ENCODE data around the gene TEK.

Gene TEK

GRCh38 chr9:27149651-27150050 lies 40.6 kb downstream of the TEK start:
- TF ChIP-seq CTCF (IDR thresholded peaks at IDR 0.05; ENCODE audit: unreplicated experiment in 3 of 3) = no peak
- Mint-ChIP-seq H3K36me3 (ENCODE audit: low read depth) (no peaks in the 10 kb centered on the region), H3K9me3 (no peaks in the 10 kb centered on the region), H3K27ac (no peak overlapping the region), H3K27me3 (ENCODE audit: low read depth) (peaks cover 6% of the 10 kb centered on the region), H3K4me3 (no peak overlapping the region), H3K4me1 (peaks cover 12% of the 10 kb centered on the region)

- peaks cover 12% of the 10 kb centered on the region for H3K4me1 Mint-ChIP-seq
- no peaks in the 10 kb centered on the region for H3K36me3 Mint-ChIP-seq (ENCODE audit: low read depth)
- H3K27me3 Mint-ChIP-seq (ENCODE audit: low read depth) = no peaks in the 10 kb centered on the region
- H3K9me3 Mint-ChIP-seq = no peaks in the 10 kb centered on the region
- no peak for TF ChIP-seq CTCF (IDR thresholded peaks at IDR 0.05; ENCODE audit: unreplicated experiment in 3 of 3)
- peak overlapping the region in 2 of 3 experiments; percentile 52 to 58 for H3K27ac Mint-ChIP-seq
- H3K4me3 Mint-ChIP-seq = no peak overlapping the region
These were observed 41.9 kb downstream of the TEK start for GRCh38 chr9:27150746-27151406.

- TF ChIP-seq CTCF (IDR thresholded peaks at IDR 0.05; ENCODE audit: unreplicated experiment in 3 of 3) = no peak
- no peak overlapping the region for H3K4me3 Mint-ChIP-seq
- peaks cover 12% of the 10 kb centered on the region for H3K4me1 Mint-ChIP-seq
- peaks cover 3% of the 10 kb centered on the region for H3K27me3 Mint-ChIP-seq (ENCODE audit: low read depth)
- H3K9me3 Mint-ChIP-seq = no peaks in the 10 kb centered on the region
- peak overlapping the region in 2 of 3 experiments; percentile 37 to 52 for H3K27ac Mint-ChIP-seq
- no peaks in the 10 kb centered on the region for H3K36me3 Mint-ChIP-seq (ENCODE audit: low read depth)
These were observed 42.8 kb downstream of the TEK start for GRCh38 chr9:27151693-27152404.

GRCh38 chr9:27152405-27152718 lies 43.3 kb downstream of the TEK start:
- H3K9me3 Mint-ChIP-seq = no peaks in the 10 kb centered on the region
- H3K27ac Mint-ChIP-seq = no peak overlapping the region
- peaks cover 12% of the 10 kb centered on the region for H3K4me1 Mint-ChIP-seq
- no peaks in the 10 kb centered on the region for H3K36me3 Mint-ChIP-seq (ENCODE audit: low read depth)
- H3K27me3 Mint-ChIP-seq (ENCODE audit: low read depth) = peaks cover 4% of the 10 kb centered on the region
- no peak for TF ChIP-seq CTCF (IDR thresholded peaks at IDR 0.05; ENCODE audit: unreplicated experiment in 3 of 3)
- H3K4me3 Mint-ChIP-seq = no peak overlapping the region

GRCh38 chr9:27154908-27155307 lies 45.9 kb downstream of the TEK start:
- H3K4me3 Mint-ChIP-seq = no peak overlapping the region
- no peak for TF ChIP-seq CTCF (IDR thresholded peaks at IDR 0.05; ENCODE audit: unreplicated experiment in 3 of 3)
- H3K27me3 Mint-ChIP-seq (ENCODE audit: low read depth) = peaks cover 4% of the 10 kb centered on the region
- no peaks in the 10 kb centered on the region for H3K9me3 Mint-ChIP-seq
- H3K27ac Mint-ChIP-seq = peak overlapping the region in 1 of 3 experiments; percentile 11
- no peaks in the 10 kb centered on the region for H3K36me3 Mint-ChIP-seq (ENCODE audit: low read depth)
- peaks cover 12% of the 10 kb centered on the region for H3K4me1 Mint-ChIP-seq

- H3K27me3 Mint-ChIP-seq (ENCODE audit: low read depth) = peaks cover 4% of the 10 kb centered on the region
- peaks cover 3% of the 10 kb centered on the region for H3K4me1 Mint-ChIP-seq
- H3K27ac Mint-ChIP-seq = no peak overlapping the region
- H3K9me3 Mint-ChIP-seq = no peaks in the 10 kb centered on the region
- H3K4me3 Mint-ChIP-seq = no peak overlapping the region
- H3K36me3 Mint-ChIP-seq (ENCODE audit: low read depth) = no peaks in the 10 kb centered on the region
- no peak for TF ChIP-seq CTCF (IDR thresholded peaks at IDR 0.05; ENCODE audit: unreplicated experiment in 3 of 3)
These were observed 48.1 kb downstream of the TEK start for GRCh38 chr9:27157097-27157496.

Measured in nephron (organoid).